GM12801 (cell line): ENCODE data around the gene PHAF1.

ENCODE experiments used
- TF ChIP-seq, protein P1 (sequence below): IDR thresholded peaks from one replicate; pipeline ENCODE4 v1.5.1; 2011; ENCODE audit warnings: control low read depth; ENCODE audit not compliant: insufficient read length; ENCODE audit errors: extremely low read depth

PHAF1 gene

DNA sequence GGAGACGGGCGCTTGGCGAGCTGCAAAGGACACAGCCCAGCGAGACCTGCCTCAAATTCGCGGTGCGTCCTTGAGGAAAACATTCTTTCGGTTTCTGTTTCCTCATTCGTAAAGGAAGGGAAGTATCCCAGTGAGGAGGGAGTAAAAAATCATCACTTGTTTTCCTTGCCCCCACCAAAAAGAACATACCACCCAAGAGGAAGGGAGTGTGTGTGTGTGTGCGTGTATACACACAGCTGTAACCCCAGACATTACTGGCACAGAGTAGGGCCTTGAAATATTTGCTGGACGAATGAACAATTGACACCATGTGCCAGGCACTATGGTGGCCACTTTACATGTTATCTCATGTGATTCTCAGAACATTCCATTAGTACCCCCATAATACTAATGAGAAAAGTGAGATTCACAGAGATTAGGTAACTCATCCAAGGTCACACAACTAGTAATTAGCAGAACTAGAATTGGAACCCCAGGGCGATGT, 76.0 kb downstream of the PHAF1 start:
- TF ChIP-seq, protein P1, sequence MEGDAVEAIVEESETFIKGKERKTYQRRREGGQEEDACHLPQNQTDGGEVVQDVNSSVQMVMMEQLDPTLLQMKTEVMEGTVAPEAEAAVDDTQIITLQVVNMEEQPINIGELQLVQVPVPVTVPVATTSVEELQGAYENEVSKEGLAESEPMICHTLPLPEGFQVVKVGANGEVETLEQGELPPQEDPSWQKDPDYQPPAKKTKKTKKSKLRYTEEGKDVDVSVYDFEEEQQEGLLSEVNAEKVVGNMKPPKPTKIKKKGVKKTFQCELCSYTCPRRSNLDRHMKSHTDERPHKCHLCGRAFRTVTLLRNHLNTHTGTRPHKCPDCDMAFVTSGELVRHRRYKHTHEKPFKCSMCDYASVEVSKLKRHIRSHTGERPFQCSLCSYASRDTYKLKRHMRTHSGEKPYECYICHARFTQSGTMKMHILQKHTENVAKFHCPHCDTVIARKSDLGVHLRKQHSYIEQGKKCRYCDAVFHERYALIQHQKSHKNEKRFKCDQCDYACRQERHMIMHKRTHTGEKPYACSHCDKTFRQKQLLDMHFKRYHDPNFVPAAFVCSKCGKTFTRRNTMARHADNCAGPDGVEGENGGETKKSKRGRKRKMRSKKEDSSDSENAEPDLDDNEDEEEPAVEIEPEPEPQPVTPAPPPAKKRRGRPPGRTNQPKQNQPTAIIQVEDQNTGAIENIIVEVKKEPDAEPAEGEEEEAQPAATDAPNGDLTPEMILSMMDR, result no peak

DNA sequence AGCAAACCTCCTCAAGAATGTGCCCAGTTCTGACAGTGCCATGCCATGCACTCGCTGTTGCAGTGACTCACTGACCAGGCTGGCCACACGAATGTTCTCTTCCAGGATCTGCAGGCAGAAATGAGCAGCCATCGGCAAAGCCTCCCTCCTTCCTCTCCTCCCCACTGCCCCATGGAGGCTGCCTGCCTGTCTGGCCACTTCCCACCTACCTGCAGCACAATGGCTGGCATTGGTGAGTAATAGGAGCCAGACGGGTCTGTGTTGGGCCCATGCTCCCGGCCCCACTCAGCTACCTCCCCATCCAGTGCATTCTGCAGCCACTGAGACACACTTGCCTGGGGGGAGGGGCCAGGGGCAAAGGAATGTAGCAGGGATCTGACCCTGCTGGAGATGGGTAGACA, 76.8 kb downstream of the PHAF1 start:
- TF ChIP-seq, protein P1, result no peak

DNA sequence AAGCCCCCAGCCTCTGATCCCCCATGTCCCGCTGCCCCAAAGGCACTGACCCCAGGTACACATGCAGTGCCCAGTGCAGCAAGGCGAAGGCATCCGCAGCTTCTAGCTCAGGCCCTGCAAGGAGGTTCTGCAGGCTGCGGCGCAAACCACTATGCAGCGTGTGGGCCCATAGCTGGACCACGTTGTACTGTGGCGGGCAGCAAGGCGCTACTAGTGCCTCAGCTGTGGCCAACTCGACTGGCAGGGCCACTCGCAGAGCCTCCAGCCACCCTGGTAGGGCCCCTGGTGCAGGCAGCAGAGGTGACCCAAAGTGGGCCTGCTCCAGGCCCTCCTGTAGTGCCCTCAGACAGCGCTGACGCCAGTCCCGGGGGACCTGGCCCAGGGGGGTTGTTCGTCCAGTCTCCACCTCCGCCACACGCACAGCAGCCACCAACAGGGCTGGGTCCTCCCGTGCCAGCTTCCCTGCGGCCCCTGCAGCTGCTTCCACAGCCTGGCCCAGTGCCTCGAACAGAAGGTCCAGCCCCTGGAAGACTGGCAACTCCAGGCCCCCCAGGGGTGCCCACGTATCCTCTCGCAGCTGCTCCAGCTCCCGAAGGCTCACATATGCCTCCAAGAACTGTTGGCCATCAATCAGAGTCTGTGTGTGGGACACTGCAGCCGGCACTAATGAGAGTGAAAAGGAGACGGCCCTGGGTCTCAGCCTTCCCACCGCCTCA, 77.6 kb downstream of the PHAF1 start:
- TF ChIP-seq, protein P1, result no peak

DNA sequence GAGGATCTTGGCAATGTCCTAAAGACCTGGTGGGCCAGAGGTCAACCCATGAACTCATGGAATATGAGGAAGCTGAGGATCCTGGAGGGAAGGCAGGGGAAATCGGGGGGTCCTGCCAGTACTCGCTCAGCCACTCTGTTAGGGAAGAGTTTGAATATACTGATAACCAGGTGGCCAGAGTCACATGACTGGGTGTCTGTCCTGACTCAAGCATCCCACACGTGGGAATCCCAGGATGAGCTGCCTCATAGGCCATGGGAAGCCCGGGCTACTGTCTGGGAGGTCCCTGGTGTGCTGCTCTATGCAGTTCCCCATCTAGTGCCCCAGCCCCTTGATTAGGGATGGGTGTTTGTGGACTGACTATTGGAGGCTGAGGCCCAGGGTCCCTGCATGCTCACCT, 78.6 kb downstream of the PHAF1 start:
- TF ChIP-seq, protein P1, result no peak

DNA sequence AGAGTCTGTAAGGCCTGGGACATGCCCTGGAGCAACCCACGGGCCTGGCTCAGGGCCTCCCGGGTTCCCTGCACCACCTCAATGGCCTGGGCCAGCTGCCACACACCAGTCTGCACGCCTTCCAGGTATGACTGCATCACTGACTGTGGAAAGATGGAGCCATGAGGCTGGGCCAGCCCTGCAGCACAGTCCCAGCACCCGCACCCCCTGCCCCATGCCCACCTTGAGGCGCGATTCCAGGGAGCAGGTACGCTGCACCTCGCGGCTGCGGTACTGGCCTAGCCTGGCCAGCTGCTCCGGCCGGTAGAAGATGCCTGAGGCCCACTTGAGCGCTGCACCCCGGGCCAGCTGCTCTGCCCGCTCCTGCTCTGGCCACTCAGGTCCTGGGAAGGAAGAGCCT, 79.1 kb downstream of the PHAF1 start:
- TF ChIP-seq, protein P1, result no peak

DNA sequence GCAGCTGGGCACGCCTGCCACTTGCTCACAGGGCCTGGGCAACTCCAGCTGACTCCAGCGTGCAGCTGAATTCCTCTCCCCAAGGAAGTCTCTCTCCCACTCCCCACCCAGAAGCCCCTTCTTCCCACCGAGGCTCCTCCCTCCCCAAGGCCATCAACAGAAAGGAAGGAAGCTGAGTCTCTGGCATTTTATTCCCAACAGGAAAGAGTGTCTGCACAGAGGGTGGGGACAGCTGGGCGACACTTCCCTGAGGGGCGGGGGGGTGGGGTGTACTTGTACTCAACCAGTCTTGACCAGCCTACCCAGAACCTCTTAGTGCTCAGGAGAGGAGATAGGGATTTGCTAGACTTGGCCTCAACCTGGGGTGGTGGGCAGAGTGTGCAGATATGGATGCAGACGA, 80.3 kb downstream of the PHAF1 start, which contains the start of gene EXOC3L1:
Gene EXOC3L1, minus strand, starts transcription at position 96 of the 400 bp plus-strand sequence. CDS start 460 bp downstream, outside the sequence.
- TF ChIP-seq, protein P1, result no peak

DNA sequence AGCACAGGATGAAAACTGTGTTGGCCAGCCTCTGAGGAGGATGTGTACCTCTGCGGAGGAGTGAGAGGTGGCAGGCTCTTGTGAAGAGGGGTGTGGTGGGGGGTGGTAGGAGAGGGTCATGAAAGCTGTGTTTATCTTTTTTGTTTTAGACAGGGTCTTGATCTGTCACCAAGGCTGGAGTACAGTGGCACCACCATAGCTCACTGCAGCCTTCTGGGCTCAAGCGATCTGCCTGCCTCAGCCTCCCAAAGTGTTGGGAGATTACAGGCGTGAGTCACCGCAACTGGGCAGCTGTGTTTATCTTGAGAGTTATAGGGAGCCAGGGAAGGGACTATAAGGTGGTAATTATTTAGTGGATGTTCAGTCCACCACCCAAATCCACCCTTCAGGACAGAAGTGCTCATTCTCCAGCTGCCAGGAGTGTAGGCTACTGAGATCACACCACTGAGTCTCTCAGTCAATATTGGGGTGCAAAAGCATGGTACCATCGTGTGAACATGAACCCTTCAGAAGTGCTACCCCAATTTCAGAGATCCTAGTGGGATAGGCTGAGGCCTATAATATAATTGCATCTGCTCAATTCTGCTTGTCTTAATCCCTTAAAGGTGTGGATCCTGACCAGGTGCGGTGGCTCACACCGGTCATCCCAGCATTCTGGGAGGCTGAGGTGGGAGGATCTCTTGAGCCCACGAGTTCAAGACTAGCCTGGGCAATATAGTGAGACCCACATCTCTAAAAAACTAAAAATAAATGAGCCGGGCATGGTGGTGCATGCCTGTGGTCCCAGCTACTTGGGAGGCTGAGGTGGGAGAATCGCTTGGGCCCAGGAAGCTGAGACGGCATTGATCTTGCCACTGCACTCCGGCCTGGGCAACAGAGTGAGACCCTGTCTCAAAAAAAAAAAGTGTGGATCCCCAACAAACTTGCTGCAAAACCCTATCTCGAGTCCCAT, 81.0 kb downstream of the PHAF1 start:
- TF ChIP-seq, protein P1, result no peak
